NCI-H2196 treated with DMSO at 0.1 percent for 48 hours (cell line): ENCODE data around the gene CCDC134.
"Not testable (repeated sequence)": the region's sequence is repeated elsewhere in the genome, so short reads cannot be mapped to it uniquely, and the experiment has no call there.

Experiments used
- DNase-seq: peaks from one replicate; lab custom pipeline; 2025; ENCODE audit not compliant: unreplicated experiment; lab: John Stamatoyannopoulos, UW

Gene CCDC134

GRCh38 chr22:41842996-41843970 is 42.8 kb downstream of the CCDC134 start:
- DNase-seq = no peak

DNA sequence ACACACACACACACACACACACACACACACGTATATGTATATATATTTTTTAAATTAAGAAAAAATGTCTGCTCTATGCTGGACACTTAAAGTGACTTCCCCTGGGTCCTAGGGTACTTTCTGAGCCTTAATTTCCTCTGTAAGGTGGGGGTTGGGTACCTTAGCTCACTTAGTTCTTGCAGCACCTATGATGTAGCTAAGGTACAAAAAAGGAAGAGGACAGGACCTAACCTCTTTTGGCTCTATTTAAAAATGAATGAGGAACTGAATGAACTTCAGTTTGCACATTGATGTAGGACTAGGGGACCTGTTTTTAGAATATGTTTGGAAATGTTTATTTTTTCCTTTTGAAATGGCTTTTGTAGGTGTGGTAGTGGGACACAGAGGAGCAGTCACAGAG is 43.6 kb downstream of the CCDC134 start:
- no peak for DNase-seq

GRCh38 chr22:41844513-41844912 is 44.0 kb downstream of the CCDC134 start:
- DNase-seq = no peak

DNA sequence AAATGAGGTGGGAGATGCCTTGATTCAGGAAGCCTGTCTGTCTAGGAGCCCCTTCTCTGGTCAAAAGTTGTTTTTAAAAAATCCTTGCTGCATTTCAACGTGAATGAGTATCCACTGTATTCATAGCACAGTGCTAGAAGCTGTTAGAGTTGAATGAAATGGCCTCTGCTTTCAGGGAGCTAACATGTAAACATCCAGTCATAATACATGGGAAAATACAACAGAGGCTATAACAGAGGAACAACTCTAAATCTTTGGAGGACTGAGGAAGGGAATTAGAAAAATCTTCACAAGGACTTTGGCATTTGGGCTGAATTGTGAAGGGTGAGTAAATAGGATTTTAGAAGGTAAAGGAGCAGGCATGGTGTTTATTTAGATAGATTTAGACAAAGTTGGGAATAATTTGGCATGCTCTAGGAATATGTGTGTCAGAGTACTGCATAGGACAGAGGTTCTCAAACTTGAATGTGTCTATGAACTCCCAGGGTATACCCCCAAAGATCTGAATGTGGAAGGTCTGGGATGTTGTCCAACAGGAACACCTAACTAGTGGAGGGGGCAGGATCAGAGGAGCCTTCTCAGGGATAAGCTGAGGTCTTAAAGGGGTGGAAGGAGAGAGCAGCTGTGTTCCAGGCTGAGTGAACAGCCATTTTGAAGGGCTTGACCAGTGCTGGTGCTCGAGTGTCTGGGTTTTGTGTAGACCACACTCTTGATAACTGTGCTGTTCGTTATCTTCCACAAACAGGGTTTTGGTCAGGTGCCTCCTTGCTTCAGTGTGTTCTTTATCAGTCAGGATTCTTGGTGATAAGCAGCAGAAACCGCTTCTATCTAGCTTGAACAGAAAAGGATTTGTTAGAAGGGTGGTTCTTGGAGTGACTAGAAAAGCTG is 45.1 kb downstream of the CCDC134 start:
- no peak for DNase-seq

- no peak for DNase-seq
Measured at GRCh38 chr22:41846268-41846987, 45.9 kb downstream of the CCDC134 start.

DNA sequence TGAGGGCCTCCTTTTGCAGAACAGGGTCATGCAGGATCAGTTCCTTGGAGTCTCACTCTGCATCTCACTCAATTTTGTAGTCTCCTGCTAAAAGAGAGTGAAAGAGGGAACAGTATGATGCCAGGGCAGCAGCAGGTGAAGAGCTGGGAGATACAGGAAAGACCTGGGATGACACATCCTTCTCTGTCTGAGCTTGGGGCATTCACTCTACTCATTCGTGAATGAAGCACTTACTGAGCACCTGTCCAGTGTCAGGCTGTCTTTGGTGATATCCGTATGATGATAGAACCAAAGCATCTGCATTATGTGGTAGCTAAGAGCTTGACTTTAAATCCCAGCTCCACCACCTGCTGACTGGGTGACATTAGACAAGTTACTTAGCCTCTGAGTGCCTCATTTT is 46.8 kb downstream of the CCDC134 start:
- DNase-seq = no peak

- no peak for DNase-seq
Measured at GRCh38 chr22:41848468-41848867, 48.0 kb downstream of the CCDC134 start.

GRCh38 chr22:41856469-41856868 is 56.0 kb downstream of the CCDC134 start:
- no peak for DNase-seq

- DNase-seq = peak; percentile 15
Measured at GRCh38 chr22:41857155-41857859, 56.8 kb downstream of the CCDC134 start.

DNA sequence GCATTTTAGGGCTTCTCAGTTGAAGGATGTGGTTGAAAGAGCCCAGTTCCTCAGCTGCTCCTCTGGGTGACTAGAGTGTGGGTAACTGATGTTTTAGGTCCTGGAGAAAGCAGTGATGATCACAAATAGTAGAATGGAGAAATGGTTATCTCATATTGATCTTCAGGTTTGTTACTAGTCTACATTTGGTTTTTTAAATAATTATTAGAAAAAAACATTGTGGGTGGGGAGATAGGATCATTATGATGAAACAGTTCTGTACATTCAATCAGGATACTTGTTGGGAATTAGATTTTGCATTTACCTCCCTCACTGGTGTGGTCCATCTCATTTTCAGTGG is 57.4 kb downstream of the CCDC134 start:
- no peak for DNase-seq

DNA sequence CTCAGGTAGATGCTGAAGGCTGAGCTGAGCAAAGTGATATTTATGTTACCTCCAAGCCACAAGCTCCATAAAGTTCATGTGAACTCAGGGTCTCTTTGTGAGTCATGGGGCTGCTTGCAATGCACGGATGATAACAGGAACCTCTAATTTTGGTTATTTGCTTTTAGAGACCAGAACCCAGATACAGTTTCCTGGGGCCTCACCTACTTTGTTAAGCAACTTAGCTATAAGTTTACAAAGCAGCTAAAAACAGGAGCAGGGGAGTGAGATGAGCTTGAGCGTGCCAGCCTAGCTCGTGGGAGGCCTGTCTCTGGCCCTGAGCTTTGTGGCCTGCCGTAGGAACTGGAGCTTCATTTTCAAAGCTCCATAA is 61.7 kb downstream of the CCDC134 start:
- DNase-seq = no peak

- no peak for DNase-seq
Measured at GRCh38 chr22:41862530-41863266, 62.2 kb downstream of the CCDC134 start.

DNA sequence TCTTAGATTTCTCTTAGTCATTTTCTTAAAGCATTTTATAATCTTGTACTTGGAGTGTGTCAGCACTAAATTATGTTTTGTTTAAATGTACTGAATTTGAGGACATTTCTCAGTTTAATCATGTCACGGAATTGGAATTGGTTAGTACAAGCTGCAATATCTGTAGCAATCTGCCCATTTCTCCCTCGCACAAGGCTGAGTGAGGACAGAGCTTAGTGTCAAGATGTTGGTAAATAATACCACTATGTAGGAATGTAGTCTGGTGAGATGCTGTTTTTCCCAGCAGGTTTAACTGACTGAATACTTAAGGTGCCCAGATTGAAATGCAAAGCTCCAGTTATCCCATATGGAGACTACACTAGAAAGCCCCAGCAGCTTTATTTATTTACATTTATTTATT is 63.0 kb downstream of the CCDC134 start:
- no peak for DNase-seq

DNA sequence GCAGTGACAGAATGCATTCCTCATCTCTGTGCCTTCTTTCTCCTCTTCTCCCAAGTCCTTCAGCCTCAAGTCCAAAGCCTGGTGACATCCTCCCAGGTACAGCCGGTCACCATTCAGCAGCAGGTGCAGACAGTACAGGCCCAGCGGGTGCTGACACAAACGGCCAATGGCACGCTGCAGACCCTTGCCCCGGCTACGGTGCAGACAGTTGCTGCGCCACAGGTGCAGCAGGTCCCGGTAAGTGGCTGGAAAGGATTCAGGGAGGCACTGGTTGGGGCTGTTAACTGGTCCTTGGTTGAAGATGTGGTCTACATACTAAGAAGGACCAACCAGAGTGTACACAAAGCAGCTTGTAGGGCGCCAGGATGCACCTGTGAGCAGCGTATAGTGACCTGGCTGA is 68.1 kb downstream of the CCDC134 start:
- no peak for DNase-seq

GRCh38 chr22:41870081-41870480 is 69.6 kb downstream of the CCDC134 start:
- not testable (repeated sequence) for DNase-seq

GRCh38 chr22:41870786-41871185 is 70.3 kb downstream of the CCDC134 start:
- DNase-seq = no peak

DNA sequence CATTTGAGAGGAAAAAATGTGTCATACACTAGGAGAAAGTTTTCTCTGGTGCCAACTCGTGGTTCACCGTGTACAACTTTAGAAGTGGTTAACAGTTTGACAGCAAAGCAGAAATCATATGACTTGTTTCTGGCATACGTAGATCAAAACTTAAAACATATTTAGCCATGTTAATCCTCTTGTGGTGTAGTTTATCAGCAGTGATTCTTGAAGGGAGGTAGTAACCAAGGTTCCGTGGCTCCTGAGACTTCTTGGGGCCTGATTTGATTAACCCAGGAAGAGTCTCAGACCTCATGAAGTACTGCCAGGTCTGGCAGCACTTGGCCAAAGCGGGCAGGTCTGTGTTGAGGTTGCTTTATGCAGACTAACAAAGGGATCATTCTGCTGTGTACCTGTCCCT is 72.9 kb downstream of the CCDC134 start:
- no peak for DNase-seq

DNA sequence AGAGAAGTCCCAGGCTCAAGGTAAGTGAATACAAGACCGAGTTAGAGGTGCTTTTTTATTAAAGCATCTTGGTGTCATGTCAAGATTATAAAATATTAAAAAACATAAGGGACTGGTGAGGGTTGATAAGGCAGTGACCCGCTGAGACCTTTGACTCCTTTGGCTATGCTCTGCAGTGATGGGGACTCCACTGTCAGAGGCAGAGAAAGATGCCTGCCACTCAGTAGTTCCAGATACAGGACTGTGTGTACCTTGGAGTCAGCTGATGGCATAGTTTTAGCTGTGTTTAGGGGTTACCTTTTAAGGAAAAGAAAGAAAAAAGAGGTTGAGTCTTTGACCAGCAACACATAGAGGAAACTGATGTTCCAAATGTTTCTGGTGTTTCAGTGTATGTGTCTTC is 73.6 kb downstream of the CCDC134 start:
- DNase-seq = no peak

- DNase-seq = no peak
Measured at GRCh38 chr22:41875531-41876270, 75.2 kb downstream of the CCDC134 start.
